ENCODE measurements around the gene ESR1.

The ESR1 gene

DNA sequence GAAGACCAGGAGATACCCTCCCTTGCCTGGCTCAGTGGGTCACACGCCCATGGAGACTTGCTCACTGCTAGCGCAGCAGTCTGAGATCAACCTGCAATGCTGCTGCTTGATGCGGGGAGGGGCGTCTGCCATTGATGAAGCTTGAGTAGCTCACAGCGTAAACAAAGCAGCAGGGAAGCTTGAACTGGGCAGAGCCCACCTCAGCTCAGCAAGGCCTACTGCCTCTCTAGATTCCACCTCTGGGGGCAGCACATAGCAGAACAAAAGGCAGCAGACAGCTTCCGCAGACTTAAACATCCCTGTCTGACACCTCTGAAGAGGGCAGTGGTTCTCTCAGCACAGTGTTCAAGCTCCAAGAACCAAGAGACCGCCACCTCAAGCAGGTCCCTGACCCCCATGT lies 271.3 kb downstream of the ESR1 start:
- no peak overlapping the region for H2AFZ ChIP-seq (ENCODE audit: low read length)
- no peaks in the 10 kb centered on the region for H3F3A ChIP-seq (ENCODE audit: insufficient read depth, low read length)
- H3K9me3 ChIP-seq (replicated peaks; ENCODE audit: insufficient read depth, low read length), result no peaks in the 10 kb centered on the region
- H3K79me2 ChIP-seq (ENCODE audit: low read length), result no peaks in the 10 kb centered on the region
- no peaks in the 10 kb centered on the region for H4K20me1 ChIP-seq (ENCODE audit: insufficient read depth, low read length)
- TF ChIP-seq, protein P1, sequence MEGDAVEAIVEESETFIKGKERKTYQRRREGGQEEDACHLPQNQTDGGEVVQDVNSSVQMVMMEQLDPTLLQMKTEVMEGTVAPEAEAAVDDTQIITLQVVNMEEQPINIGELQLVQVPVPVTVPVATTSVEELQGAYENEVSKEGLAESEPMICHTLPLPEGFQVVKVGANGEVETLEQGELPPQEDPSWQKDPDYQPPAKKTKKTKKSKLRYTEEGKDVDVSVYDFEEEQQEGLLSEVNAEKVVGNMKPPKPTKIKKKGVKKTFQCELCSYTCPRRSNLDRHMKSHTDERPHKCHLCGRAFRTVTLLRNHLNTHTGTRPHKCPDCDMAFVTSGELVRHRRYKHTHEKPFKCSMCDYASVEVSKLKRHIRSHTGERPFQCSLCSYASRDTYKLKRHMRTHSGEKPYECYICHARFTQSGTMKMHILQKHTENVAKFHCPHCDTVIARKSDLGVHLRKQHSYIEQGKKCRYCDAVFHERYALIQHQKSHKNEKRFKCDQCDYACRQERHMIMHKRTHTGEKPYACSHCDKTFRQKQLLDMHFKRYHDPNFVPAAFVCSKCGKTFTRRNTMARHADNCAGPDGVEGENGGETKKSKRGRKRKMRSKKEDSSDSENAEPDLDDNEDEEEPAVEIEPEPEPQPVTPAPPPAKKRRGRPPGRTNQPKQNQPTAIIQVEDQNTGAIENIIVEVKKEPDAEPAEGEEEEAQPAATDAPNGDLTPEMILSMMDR (IDR thresholded peaks at IDR 0.05; ENCODE audit: low read length), result no peak
- no peak for TF ChIP-seq EZH2phosphoT487 (IDR thresholded peaks at IDR 0.05; ENCODE audit: low read length)
- no peak for TF ChIP-seq EZH2 (optimal IDR thresholded peaks at IDR 0.05; ENCODE audit: low read depth, low read length)
- H3K4me2 ChIP-seq (ENCODE audit: low read depth, low read length), result no peak overlapping the region
- no peaks in the 10 kb centered on the region for H3K27me3 ChIP-seq (replicated peaks; ENCODE audit: insufficient read depth, low read length)
- H3K4me3 ChIP-seq (ENCODE audit: low read length), result no peak overlapping the region
- H3K36me3 ChIP-seq (replicated peaks; ENCODE audit: insufficient read depth, low read length), result no peaks in the 10 kb centered on the region
- no peaks in the 10 kb centered on the region for H3K4me1 ChIP-seq (ENCODE audit: low read length)
- no peak overlapping the region for H3K9ac ChIP-seq (ENCODE audit: low read length)
- no peaks in the 10 kb centered on the region for H3K9me2 ChIP-seq (replicated peaks; ENCODE audit: insufficient read depth, low read length)
- no peak overlapping the region for H3K27ac ChIP-seq (ENCODE audit: low read length)
- no peak for DNase-seq

GRCh38 chr6:152085451-152085921 lies 278.0 kb downstream of the ESR1 start:
- no peak for DNase-seq
- Histone ChIP-seq H3K9me2 (replicated peaks; ENCODE audit: insufficient read depth, low read length) (no peaks in the 10 kb centered on the region), H3K4me2 (ENCODE audit: low read depth, low read length) (no peak overlapping the region), H3K36me3 (replicated peaks; ENCODE audit: insufficient read depth, low read length) (no peaks in the 10 kb centered on the region), H4K20me1 (ENCODE audit: insufficient read depth, low read length) (no peaks in the 10 kb centered on the region), H3K9me3 (replicated peaks; ENCODE audit: insufficient read depth, low read length) (no peaks in the 10 kb centered on the region), H3K27me3 (replicated peaks; ENCODE audit: insufficient read depth, low read length) (no peaks in the 10 kb centered on the region), H3K27ac (ENCODE audit: low read length) (no peak overlapping the region), H3K4me3 (ENCODE audit: low read length) (no peak overlapping the region), H3K79me2 (ENCODE audit: low read length) (no peaks in the 10 kb centered on the region), H3F3A (ENCODE audit: insufficient read depth, low read length) (no peaks in the 10 kb centered on the region), H2AFZ (ENCODE audit: low read length) (no peak overlapping the region), H3K9ac (ENCODE audit: low read length) (no peak overlapping the region), H3K4me1 (ENCODE audit: low read length) (no peaks in the 10 kb centered on the region)
- TF ChIP-seq EZH2 (optimal IDR thresholded peaks at IDR 0.05; ENCODE audit: low read depth, low read length) (no peak), EZH2phosphoT487 (IDR thresholded peaks at IDR 0.05; ENCODE audit: low read length) (no peak)
- TF ChIP-seq, protein P1 (IDR thresholded peaks at IDR 0.05; ENCODE audit: low read length), result no peak

DNA sequence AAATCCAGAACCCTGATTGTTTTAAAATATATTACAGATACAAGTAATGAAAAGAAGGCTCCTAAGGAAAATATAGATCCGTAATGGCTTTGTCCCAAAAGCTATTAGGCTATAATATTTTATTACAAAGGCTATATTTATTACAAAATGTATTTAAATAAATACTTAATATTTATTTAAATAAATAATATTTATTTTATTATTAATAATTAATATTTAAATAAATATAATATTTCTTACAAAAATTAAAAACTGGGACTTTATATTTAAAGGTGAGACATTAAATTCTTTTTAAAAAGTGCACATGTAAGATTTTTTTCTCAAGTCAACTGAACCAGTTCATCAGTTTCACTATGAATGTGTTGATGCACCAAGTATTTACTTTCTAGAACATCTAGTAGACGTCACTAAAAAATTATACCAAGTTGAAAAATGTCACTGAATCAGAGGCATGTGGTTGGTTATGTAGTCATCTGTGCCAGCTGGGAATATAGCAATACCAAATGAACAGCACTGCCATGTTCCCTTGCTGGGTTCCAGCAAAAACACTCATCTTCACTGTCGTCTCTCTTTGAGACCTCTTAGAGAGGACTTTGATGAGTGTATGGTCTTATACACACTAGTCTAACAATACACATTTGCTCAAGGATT lies 278.9 kb downstream of the ESR1 start:
- Histone ChIP-seq H3K27ac (ENCODE audit: low read length) (no peak overlapping the region), H3F3A (ENCODE audit: insufficient read depth, low read length) (no peaks in the 10 kb centered on the region), H3K9ac (ENCODE audit: low read length) (no peak overlapping the region), H3K9me2 (replicated peaks; ENCODE audit: insufficient read depth, low read length) (no peaks in the 10 kb centered on the region), H3K4me3 (ENCODE audit: low read length) (no peak overlapping the region), H4K20me1 (ENCODE audit: insufficient read depth, low read length) (no peaks in the 10 kb centered on the region), H3K9me3 (replicated peaks; ENCODE audit: insufficient read depth, low read length) (no peaks in the 10 kb centered on the region), H3K79me2 (ENCODE audit: low read length) (no peaks in the 10 kb centered on the region), H3K4me1 (ENCODE audit: low read length) (no peaks in the 10 kb centered on the region), H3K4me2 (ENCODE audit: low read depth, low read length) (no peak overlapping the region), H2AFZ (ENCODE audit: low read length) (no peak overlapping the region), H3K36me3 (replicated peaks; ENCODE audit: insufficient read depth, low read length) (no peaks in the 10 kb centered on the region), H3K27me3 (replicated peaks; ENCODE audit: insufficient read depth, low read length) (no peaks in the 10 kb centered on the region)
- TF ChIP-seq, protein P1 (IDR thresholded peaks at IDR 0.05; ENCODE audit: low read length), result no peak
- TF ChIP-seq EZH2phosphoT487 (IDR thresholded peaks at IDR 0.05; ENCODE audit: low read length), result no peak
- no peak for TF ChIP-seq EZH2 (optimal IDR thresholded peaks at IDR 0.05; ENCODE audit: low read depth, low read length)
- no peak for DNase-seq

Measured in MM.1S (cell line).